Measurements from ENCODE around the gene TOMM20.
"Not testable (repeated sequence)": the region's sequence is repeated elsewhere in the genome, so short reads cannot be mapped to it uniquely, and the experiment has no call there.

TOMM20 gene

GRCh38 chr1:235128456-235129328 lies at the start of gene TOMM20:
Gene TOMM20, minus strand, starts transcription at chr1:235128837. Its CDS starts 122 bp downstream, at chr1:235128715.
- Histone ChIP-seq H3K9ac (ENCODE audit: low read length) (peak within 1 kb of the TSS; percentile 79), H3K4me3 (ENCODE audit: low read depth in 1 of 2, low read length in 2 of 2) (peak within 1 kb of the TSS; percentile 90 to 95), H3K4me1 (ENCODE audit: insufficient read depth, low read length) (peaks cover 16% of the 10 kb centered on the region), H3K9me3 (ENCODE audit: low read length) (no peaks in the 10 kb centered on the region), H3K27ac (ENCODE audit: low read depth, low read length) (peak within 1 kb of the TSS; percentile 90), H3K36me3 (ENCODE audit: insufficient read depth, low read length) (peaks cover 8% of the 10 kb centered on the region), H3K27me3 (ENCODE audit: control insufficient read depth in 1 of 2, insufficient read depth in 2 of 2, low read length in 2 of 2) (no peaks in the 10 kb centered on the region)

GRCh38 chr1:235176486-235176885 lies 47.8 kb upstream of the TOMM20 start:
- no peak overlapping the region for H3K4me3 ChIP-seq (ENCODE audit: low read depth in 1 of 2, low read length in 2 of 2)
- peaks cover 32% of the 10 kb centered on the region for H3K36me3 ChIP-seq (ENCODE audit: insufficient read depth, low read length)
- H3K4me1 ChIP-seq (ENCODE audit: insufficient read depth, low read length): no peaks in the 10 kb centered on the region
- H3K9me3 ChIP-seq (ENCODE audit: low read length): no peaks in the 10 kb centered on the region
- H3K27ac ChIP-seq (ENCODE audit: low read depth, low read length): no peak overlapping the region
- H3K27me3 ChIP-seq (ENCODE audit: control insufficient read depth in 1 of 2, insufficient read depth in 2 of 2, low read length in 2 of 2): no peaks in the 10 kb centered on the region
- H3K9ac ChIP-seq (ENCODE audit: low read length): no peak overlapping the region

- no peaks in the 10 kb centered on the region for H3K4me1 ChIP-seq (ENCODE audit: insufficient read depth, low read length)
- no peak overlapping the region for H3K4me3 ChIP-seq (ENCODE audit: low read depth in 1 of 2, low read length in 2 of 2)
- H3K9ac ChIP-seq (ENCODE audit: low read length): no peak overlapping the region
- H3K27ac ChIP-seq (ENCODE audit: low read depth, low read length): no peak overlapping the region
- peaks cover 39% of the 10 kb centered on the region for H3K36me3 ChIP-seq (ENCODE audit: insufficient read depth, low read length)
- no peaks in the 10 kb centered on the region for H3K27me3 ChIP-seq (ENCODE audit: control insufficient read depth in 1 of 2, insufficient read depth in 2 of 2, low read length in 2 of 2)
- H3K9me3 ChIP-seq (ENCODE audit: low read length): no peaks in the 10 kb centered on the region
Observed at GRCh38 chr1:235169986-235170385, 41.3 kb upstream of the TOMM20 start.

GRCh38 chr1:235168375-235168774 lies 39.7 kb upstream of the TOMM20 start:
- Histone ChIP-seq H3K27ac (ENCODE audit: low read depth, low read length) (no peak overlapping the region), H3K4me3 (ENCODE audit: low read depth in 1 of 2, low read length in 2 of 2) (no peak overlapping the region), H3K36me3 (ENCODE audit: insufficient read depth, low read length) (peaks cover 28% of the 10 kb centered on the region)

GRCh38 chr1:235161685-235162327 lies 33.2 kb upstream of the TOMM20 start:
- peak overlapping the region; percentile 59 for H3K9ac ChIP-seq (ENCODE audit: low read length)
- peaks cover 11% of the 10 kb centered on the region for H3K36me3 ChIP-seq (ENCODE audit: insufficient read depth, low read length)
- H3K4me1 ChIP-seq (ENCODE audit: insufficient read depth, low read length): peaks cover 8% of the 10 kb centered on the region
- H3K27me3 ChIP-seq (ENCODE audit: control insufficient read depth in 1 of 2, insufficient read depth in 2 of 2, low read length in 2 of 2): no peaks in the 10 kb centered on the region
- no peaks in the 10 kb centered on the region for H3K9me3 ChIP-seq (ENCODE audit: low read length)
- peak overlapping the region; percentile 87 for H3K27ac ChIP-seq (ENCODE audit: low read depth, low read length)
- H3K4me3 ChIP-seq (ENCODE audit: low read depth in 1 of 2, low read length in 2 of 2): peak overlapping the region; percentile 79 to 82

More at GRCh38 chr1:235168375-235168774, 39.7 kb upstream of the TOMM20 start:
- Histone ChIP-seq H3K4me1 (ENCODE audit: insufficient read depth, low read length) (no peaks in the 10 kb centered on the region), H3K9ac (ENCODE audit: low read length) (no peak overlapping the region), H3K27me3 (ENCODE audit: control insufficient read depth in 1 of 2, insufficient read depth in 2 of 2, low read length in 2 of 2) (no peaks in the 10 kb centered on the region), H3K9me3 (ENCODE audit: low read length) (no peaks in the 10 kb centered on the region)

GRCh38 chr1:235160957-235161684 lies 32.5 kb upstream of the TOMM20 start, which contains the start of gene RBM34:
Gene RBM34, minus strand, starts transcription at chr1:235161250. Its CDS starts 24 bp downstream, at chr1:235161226.
- H3K9me3 ChIP-seq (ENCODE audit: low read length): no peaks in the 10 kb centered on the region
- peaks cover 8% of the 10 kb centered on the region for H3K4me1 ChIP-seq (ENCODE audit: insufficient read depth, low read length)
- peak within 1 kb of the TSS; percentile 79 to 82 for H3K4me3 ChIP-seq (ENCODE audit: low read depth in 1 of 2, low read length in 2 of 2)
- H3K36me3 ChIP-seq (ENCODE audit: insufficient read depth, low read length): peaks cover 18% of the 10 kb centered on the region
- no peaks in the 10 kb centered on the region for H3K27me3 ChIP-seq (ENCODE audit: control insufficient read depth in 1 of 2, insufficient read depth in 2 of 2, low read length in 2 of 2)
- peak within 1 kb of the TSS; percentile 87 for H3K27ac ChIP-seq (ENCODE audit: low read depth, low read length)
- peak within 1 kb of the TSS; percentile 59 for H3K9ac ChIP-seq (ENCODE audit: low read length)

- no peaks in the 10 kb centered on the region for H3K27me3 ChIP-seq (ENCODE audit: control insufficient read depth in 1 of 2, insufficient read depth in 2 of 2, low read length in 2 of 2)
- peak overlapping the region; percentile 87 for H3K27ac ChIP-seq (ENCODE audit: low read depth, low read length)
- H3K9me3 ChIP-seq (ENCODE audit: low read length): no peaks in the 10 kb centered on the region
- H3K9ac ChIP-seq (ENCODE audit: low read length): peak overlapping the region; percentile 59
- peaks cover 8% of the 10 kb centered on the region for H3K4me1 ChIP-seq (ENCODE audit: insufficient read depth, low read length)
- peaks cover 18% of the 10 kb centered on the region for H3K36me3 ChIP-seq (ENCODE audit: insufficient read depth, low read length)
- peak overlapping the region; percentile 79 to 82 for H3K4me3 ChIP-seq (ENCODE audit: low read depth in 1 of 2, low read length in 2 of 2)
Observed at GRCh38 chr1:235160383-235160956, 31.8 kb upstream of the TOMM20 start.

GRCh38 chr1:235159930-235160329 lies 31.3 kb upstream of the TOMM20 start:
- H3K27ac ChIP-seq (ENCODE audit: low read depth, low read length): peak overlapping the region; percentile 87
- not testable (repeated sequence) for H3K4me1 ChIP-seq (ENCODE audit: insufficient read depth, low read length)

GRCh38 chr1:235159284-235159683 lies 30.6 kb upstream of the TOMM20 start:
- not testable (repeated sequence) for H3K9me3 ChIP-seq (ENCODE audit: low read length); H3K4me1 ChIP-seq (ENCODE audit: insufficient read depth, low read length); H3K4me3 ChIP-seq (ENCODE audit: low read depth in 1 of 2, low read length in 2 of 2); H3K27me3 ChIP-seq (ENCODE audit: control insufficient read depth in 1 of 2, insufficient read depth in 2 of 2, low read length in 2 of 2); H3K9ac ChIP-seq (ENCODE audit: low read length); H3K27ac ChIP-seq (ENCODE audit: low read depth, low read length)
- H3K36me3 ChIP-seq (ENCODE audit: insufficient read depth, low read length): peaks cover 25% of the 10 kb centered on the region

More at GRCh38 chr1:235159930-235160329, 31.3 kb upstream of the TOMM20 start:
- peak overlapping the region; percentile 79 to 82 for H3K4me3 ChIP-seq (ENCODE audit: low read depth in 1 of 2, low read length in 2 of 2)
- not testable (repeated sequence) for H3K9me3 ChIP-seq (ENCODE audit: low read length); H3K9ac ChIP-seq (ENCODE audit: low read length); H3K27me3 ChIP-seq (ENCODE audit: control insufficient read depth in 1 of 2, insufficient read depth in 2 of 2, low read length in 2 of 2)
- H3K36me3 ChIP-seq (ENCODE audit: insufficient read depth, low read length): peaks cover 18% of the 10 kb centered on the region

- H3K4me1 ChIP-seq (ENCODE audit: insufficient read depth, low read length): peaks cover 8% of the 10 kb centered on the region
- H3K36me3 ChIP-seq (ENCODE audit: insufficient read depth, low read length): peaks cover 31% of the 10 kb centered on the region
- no peaks in the 10 kb centered on the region for H3K27me3 ChIP-seq (ENCODE audit: control insufficient read depth in 1 of 2, insufficient read depth in 2 of 2, low read length in 2 of 2)
- no peak overlapping the region for H3K27ac ChIP-seq (ENCODE audit: low read depth, low read length)
- H3K9me3 ChIP-seq (ENCODE audit: low read length): no peaks in the 10 kb centered on the region
- H3K4me3 ChIP-seq (ENCODE audit: low read depth in 1 of 2, low read length in 2 of 2): no peak overlapping the region
- H3K9ac ChIP-seq (ENCODE audit: low read length): no peak overlapping the region
Observed at GRCh38 chr1:235158680-235159079, 30.0 kb upstream of the TOMM20 start.

- no peak overlapping the region for H3K9ac ChIP-seq (ENCODE audit: low read length)
- no peaks in the 10 kb centered on the region for H3K9me3 ChIP-seq (ENCODE audit: low read length)
- peaks cover 33% of the 10 kb centered on the region for H3K36me3 ChIP-seq (ENCODE audit: insufficient read depth, low read length)
- H3K27me3 ChIP-seq (ENCODE audit: control insufficient read depth in 1 of 2, insufficient read depth in 2 of 2, low read length in 2 of 2): no peaks in the 10 kb centered on the region
- no peak overlapping the region for H3K4me3 ChIP-seq (ENCODE audit: low read depth in 1 of 2, low read length in 2 of 2)
- H3K4me1 ChIP-seq (ENCODE audit: insufficient read depth, low read length): peaks cover 8% of the 10 kb centered on the region
- no peak overlapping the region for H3K27ac ChIP-seq (ENCODE audit: low read depth, low read length)
Observed at GRCh38 chr1:235157150-235157549, 28.5 kb upstream of the TOMM20 start.
